IPS-11a (cell line): ENCODE measurements around the gene CDK19.
"Not testable (repeated sequence)": the region's sequence is repeated elsewhere in the genome, so short reads cannot be mapped to it uniquely, and the experiment has no call there.

Experiments
- H3K4me3 ChIP-seq: one replicate; pipeline ENCODE4 v1.5.1; 2013; ENCODE audit warnings: low read depth, low read length, control low read depth

The CDK19 gene

DNA sequence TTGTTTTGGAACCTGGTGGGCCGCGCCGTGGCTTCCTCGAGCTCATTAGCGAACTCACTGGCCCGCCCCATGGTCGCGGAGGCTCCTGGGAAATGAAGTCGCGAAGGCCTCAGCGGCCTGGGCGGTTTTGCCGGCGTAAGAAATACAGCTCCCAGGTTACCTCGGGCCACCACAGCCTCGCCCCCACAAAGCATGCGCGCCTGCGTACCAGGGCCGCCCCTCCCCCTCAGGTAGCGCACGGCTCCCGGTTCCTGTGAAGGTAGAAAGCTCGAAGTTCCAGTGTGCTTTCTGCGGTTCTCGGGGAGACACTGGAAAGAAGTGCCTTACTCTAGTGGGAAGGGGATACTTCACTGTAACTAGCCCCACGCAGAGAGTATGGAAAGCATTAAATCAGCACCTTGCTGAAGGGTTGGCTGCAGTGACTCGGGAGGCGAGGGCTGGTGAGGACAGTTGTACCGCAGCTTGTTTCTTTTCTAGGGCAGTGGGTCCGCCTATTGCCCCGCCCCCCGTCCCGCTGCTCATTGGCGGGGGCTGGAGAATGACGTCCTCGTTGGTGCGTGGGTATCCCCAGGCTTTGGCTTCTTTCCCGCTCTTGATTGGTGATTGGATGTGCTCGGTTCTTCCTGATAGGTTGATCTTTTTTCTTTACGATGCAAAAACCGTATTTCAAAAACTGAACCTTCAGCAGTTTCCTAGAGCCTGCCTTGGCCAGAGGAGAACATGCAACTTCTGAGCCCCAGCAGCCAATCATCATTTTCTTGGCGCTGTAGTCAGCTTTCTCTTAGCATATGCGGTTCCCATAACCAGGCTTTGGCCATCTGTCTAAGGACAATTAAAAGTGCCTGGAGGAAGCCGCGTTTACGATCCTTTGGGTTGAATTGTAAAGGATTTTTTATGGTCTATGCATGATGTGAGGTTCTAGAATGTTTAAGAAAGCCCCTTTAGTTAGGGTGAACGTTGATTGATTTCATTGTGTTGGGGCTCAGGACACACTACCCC is at the start of gene CDK19:
CDK19 (minus strand) TSS at position 59 of the 999 bp plus-strand sequence. CDS start 333 bp downstream, outside the sequence.
- peak within 1 kb of the TSS; percentile 91 for H3K4me3 ChIP-seq

DNA sequence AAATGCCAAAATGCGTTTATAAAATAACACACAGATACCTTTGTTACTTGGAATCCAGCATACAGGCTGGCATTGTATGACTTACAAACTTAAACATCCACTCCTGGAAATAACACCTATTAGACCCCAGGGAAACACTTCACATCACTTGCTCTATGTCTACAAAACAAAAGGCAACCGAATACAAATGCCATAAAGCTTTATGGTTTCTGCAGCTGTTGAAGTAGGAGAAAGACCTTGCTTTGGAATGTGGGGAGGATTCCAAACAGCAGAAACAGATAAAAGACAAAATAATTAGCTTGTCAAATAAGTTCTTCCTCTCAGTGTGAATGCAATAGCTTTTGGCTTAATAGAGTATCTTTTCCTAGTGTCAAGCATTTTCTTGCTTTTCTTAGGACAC is 49.6 kb upstream of the CDK19 start:
- H3K4me3 ChIP-seq, result no peak overlapping the region

DNA sequence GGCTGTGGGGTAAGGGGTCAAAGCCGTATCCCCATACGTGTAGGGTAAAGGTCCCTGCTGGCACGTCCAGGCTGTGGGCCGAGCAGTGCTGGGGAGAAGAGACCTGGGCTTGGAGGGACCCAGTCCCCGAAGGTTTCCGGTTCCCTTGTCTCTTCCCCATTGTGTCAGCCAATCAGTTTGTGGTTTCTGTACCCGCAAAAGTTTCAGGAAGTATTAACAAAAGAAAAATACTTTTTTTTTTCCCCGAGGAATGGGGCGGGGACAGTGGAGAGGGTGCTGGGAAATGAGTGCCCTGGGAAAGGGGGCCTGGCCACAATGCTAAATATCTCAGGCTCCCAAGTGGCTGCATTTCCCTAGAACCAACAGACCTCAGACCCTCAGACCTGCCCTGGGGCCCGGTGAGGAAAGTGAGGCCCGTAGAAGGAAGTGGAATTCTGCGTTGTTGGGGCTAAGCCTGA is 44.1 kb upstream of the CDK19 start:
- no peak overlapping the region for H3K4me3 ChIP-seq

DNA sequence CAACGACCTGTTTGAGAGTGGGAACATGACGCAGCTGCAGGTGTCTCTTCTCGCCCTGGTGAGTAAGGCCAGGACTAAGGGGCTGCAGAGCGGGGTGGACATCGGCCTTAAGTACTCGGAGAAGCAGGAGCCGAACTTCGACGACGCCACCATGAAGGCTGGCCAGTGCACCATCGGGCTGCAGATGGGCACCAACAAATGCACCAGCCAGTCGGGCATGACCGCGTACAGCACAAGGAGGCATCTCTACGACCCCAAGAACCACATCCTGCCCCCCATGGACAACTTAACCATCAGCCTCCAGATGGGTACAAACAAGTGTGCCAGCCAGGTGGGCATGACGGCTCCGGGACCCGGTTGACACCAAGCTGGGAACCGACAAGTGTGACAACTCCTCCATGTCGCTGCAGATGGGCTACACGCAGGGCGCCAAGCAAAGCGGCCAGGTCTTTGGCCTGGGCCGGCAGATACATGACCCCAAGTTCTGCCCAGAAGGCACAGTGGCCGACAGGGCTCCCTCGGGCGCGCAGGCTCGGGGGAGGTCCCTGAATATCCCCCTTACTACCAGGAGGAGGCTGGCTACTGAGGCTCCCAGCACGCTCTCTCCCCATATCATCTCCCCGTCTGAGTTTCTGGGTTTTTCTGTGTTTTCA is 43.4 kb upstream of the CDK19 start:
- no peak overlapping the region for H3K4me3 ChIP-seq

DNA sequence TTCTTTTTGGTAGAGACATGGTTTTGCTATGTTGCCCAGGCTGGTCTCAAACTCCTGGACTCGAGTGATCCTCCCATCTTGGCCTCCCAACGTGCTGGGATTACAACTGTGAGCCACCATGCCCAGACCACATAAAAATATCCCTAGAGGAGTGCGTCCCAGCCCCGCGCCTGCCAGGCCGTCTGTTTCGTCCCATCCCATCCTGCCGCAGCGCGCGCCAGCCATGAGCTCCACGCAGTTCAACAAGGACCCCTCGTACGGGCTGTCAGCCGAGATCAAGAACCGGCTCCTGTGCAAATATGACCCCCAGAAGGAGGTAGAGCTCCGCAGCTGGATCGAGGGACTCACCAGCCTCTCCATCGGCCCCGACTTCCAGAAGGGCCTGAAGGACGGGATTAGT is 42.7 kb upstream of the CDK19 start:
- no peak overlapping the region for H3K4me3 ChIP-seq

DNA sequence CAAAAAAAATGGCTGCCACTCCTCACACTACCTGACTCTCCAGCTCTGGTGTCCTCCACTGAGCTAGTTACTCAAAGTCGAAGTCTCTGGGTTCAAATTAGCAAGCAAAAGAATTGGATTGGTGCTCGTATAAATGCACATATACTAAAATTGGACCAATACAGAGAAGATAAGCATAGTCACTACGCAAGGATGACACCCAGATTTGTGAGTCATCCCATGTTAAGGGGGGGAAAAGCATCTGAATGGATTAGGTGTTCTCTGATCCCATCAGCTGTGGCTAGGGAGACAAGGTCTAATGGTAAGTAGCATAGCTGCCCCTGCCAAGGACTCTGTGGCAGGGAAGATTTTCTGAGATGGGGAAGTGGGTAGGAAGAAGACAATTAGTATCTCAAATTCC is 41.0 kb upstream of the CDK19 start:
- no peak overlapping the region for H3K4me3 ChIP-seq

DNA sequence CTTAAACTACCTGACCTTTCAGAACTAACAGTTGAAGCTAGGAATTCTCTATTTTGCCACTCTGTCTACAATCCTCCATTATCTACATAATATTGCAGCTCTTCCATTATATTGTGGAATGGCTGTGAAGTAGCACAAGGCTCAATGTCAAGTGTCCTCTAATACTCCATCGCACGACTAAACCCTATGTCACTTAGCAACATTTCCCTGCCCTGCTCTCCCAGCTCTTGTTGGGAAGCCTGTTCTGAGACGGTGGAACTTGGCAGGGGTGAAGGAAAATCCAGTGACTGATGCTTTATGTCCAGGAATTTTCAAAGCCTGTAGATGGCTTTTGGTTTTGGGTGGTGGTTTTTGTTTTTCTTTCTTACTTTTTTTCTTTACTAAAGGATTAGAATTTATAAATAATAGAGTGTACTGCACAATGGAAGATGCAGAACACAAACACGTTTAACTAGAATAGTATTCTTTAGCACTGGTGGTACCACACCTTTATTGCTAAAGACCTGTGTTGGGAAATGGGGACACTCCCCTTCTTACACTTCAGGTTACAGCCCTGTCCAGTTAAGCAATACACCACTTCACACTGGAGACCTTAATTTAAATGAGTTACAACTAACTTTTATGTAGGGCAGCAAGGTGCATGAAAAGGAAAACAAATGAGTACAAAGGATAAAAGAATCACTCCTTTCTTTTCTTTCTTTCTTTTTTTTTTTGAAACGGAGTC is 38.6 kb upstream of the CDK19 start:
- no peak overlapping the region for H3K4me3 ChIP-seq

DNA sequence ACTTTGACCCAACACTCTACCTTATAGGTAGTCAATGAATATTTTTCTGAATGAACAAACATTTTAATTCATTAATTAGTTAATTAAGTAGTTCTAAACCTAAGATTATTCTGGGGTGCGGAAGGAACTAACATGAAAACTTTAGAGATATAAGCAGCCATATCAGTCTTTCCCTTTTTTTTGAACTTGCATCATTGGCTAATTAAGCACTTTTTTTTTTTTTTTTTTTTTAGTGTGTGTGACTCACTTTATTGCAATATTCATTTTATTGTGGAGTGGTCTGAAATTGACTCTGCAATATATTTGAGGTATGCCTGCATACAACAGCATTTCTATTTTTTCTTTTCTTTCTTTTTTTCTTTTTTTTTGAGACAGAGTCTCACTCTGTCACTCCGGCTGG is 37.5 kb upstream of the CDK19 start:
- no peak overlapping the region for H3K4me3 ChIP-seq

DNA sequence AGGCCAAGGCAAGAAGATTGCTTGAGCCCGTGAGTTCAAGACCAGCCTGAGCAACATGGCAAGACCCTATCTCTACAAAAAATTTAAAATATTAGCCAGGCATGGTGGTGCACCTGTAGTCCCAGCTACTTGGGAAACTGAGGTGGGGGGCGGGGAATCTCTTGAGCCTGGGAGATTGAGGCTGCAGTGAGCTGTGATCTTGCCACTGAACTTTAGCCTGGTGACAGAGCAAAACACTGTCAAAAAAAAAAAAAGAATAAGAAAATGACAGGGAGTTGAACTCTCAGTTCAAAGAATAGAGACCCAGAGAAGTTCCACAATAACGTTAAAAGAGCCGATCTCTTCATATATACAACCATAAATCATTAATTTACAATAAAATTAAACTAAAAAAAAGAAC is 34.5 kb upstream of the CDK19 start:
- no peak overlapping the region for H3K4me3 ChIP-seq

DNA sequence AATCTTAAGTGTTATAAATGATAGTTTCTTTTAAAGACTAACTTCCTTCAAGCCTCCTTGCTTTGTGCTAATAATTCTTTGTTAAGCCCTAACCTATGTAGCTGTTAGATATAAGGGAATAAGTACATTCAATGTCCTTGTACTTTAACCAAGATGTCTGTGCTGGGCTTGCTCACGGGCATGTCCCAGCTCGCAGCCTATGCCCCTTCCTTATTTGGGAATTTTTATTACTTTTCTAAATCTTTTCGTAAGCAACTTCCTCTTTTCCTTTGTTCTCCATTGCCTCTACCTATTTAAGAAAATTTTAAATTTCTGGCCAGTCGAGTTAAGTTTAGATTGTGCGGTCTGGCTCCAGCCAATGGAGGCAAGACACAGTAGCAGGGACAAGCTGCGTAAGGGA is 26.0 kb upstream of the CDK19 start:
- H3K4me3 ChIP-seq, result no peak overlapping the region

DNA sequence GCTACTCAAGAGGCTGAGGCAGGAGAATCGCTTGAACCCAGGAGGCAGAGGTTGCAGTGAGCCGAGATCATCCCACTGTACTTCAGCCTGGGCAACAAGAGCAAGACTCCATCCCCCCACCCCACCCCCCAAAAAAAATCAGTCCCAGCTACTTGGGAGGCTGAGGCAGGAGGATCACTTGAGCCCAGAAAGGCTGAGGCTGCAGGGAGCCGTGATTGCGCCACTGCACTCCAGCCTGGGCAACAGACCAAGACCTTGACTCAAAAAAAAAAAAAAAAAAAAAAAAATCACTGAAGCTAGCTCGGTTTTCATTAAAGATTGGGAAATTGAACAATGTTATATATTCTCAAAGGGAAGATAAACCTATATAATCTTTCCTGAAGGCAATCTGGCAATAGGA is 20.5 kb upstream of the CDK19 start:
- not testable (repeated sequence) for H3K4me3 ChIP-seq

DNA sequence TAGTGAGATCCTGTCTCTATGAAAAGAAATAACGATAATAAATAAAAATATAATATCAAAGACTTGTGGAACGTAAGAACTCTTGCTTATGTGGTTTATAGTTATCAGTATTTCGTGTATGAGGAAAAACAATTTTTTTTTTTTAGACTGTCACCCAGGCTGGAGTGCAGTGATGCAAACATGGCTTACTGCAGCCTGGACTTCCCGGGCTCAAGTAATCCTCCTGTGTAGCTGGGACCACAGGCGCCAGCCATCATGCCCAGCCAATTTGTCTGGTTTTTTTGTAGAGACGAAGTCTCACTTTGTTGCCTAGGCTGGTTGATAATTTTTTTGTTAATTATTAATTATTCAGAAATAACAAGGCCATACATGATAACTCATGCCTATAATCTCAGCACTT is 18.6 kb upstream of the CDK19 start:
- H3K4me3 ChIP-seq, result no peak overlapping the region

DNA sequence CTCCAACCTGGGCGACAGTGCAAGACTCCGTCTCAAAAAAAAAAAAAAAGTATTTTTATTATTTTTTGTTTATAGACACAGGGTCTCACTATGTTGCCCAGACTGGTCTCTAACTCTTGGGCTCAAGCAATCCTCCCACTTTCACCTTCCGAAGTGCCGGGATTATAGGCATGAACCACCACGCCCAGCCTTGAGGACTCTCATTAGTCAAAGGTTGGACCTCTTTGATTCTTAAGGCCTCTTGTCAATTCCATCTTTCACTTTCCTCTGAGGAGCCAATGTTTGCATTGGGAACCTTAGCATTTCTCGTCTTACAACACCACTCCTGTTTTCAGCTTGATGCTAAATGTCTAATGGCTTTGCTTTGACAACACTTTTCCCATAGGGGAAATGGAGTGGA is 16.1 kb upstream of the CDK19 start:
- no peak overlapping the region for H3K4me3 ChIP-seq

DNA sequence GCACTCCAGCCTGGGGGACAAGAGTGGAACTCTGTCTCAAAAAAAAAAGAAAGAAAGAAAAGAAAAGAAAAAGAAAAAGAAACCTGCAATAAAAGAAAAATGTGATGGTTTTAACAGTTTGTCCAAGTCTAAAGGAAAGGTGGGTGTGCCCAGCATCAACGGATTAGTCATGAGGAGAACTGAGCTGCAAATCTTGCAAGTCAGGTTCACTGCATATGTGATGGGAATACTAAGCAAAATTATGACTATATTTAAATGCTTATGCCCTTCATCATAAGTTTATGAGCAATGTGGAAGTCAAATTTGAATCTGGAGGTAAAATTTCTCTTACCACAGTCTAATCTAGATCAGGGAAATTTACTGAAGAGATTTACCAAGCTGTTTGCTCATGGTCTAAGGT is 13.1 kb upstream of the CDK19 start:
- no peak overlapping the region for H3K4me3 ChIP-seq

DNA sequence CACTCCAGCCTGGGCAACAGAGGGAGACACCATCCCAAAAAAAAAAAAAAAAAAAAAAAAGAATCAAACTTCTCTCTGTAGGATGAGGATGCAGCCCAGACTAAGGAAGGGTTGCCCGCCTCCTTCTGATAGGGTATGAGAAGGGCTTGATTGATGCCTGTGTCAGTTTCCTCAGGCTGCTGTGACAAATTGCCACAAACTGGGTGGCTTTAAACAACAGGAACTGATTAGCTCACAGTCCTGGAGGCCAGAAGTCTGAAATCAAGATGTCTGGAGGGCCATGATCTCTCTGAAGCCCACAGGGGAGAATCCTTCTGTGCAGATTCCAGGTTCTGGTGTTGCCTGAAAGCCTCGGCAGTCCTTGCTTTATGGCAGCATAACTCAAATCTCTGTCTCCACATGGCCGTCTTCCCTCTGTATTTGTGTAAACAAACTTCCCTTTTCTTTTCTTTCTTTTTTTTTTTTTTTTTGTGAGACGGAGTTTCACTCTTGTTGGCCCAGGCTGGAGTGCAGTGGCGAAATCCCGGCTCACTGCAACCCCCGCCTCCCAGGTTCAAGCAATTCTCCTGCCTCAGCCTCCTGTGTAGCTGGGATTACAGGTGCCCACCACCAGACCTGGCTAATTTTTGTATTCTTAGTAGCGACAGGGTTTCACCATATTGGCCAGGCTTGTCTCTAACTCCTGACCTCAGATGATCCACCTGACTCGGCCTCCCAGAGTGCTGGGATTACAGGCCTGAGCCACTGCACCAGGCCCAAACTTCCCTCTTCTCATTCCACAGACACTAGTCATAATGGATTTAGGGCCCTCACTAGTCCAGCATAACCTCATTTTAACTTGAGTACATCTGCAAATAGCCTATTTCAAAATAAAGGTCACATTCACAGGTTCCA is 11.2 kb upstream of the CDK19 start:
- no peak overlapping the region for H3K4me3 ChIP-seq

DNA sequence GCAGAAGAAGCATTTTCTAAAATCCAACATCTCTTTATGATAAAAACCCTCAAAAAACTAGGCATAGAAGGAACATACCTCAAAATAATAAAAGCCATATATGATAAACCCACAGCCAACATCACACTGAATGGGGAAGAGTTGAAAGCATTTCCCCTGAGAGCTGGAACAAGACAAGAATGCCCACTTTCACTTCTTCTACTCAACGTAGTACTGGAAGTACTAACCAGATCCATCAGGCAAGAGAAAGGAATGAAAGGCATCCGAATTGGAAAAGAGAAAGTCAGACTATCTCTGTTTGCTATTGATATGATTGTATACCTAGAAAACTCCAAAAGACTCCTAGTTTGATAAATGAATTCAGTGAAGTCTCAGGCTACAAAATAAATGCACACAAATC is 7.9 kb upstream of the CDK19 start:
- H3K4me3 ChIP-seq, result no peak overlapping the region

DNA sequence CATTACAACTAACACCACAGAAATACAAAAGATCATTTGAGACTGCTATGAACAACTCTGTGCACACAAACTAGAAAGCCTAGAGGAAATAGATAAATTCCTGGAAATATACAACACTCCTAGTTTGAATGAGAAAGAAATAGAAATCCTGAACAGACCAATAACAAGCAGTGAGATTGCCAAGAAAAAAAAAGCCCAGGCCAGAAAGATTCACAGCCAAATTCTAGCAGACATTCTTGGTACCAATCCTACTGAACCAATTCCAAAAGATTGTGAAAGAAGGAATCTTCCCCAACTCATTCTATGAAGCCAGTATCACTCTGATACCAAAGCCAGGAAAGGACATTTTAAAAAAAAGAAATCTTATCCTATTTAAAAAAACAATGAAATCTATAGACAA is 7.0 kb upstream of the CDK19 start:
- no peak overlapping the region for H3K4me3 ChIP-seq

DNA sequence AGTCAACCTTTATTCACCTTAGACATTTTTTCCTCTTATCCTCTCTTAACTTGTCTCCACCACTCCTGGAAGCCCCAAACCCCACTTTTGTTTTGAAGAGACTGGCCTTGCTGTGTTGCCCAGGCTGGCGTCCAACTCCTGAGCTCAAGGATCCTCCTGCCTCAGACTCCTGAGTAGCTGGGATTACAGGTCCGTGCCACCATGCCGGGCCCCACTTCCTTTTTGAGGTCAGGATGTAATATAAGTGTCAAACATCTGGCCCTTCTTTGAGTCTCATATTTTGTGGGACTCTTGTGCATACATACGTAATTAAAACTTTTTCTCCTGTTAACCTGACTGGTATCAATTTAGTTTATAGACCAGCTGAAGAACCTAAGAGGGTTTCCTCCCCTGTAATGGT is 1.4 kb upstream of the CDK19 start:
- no peak overlapping the region for H3K4me3 ChIP-seq

DNA sequence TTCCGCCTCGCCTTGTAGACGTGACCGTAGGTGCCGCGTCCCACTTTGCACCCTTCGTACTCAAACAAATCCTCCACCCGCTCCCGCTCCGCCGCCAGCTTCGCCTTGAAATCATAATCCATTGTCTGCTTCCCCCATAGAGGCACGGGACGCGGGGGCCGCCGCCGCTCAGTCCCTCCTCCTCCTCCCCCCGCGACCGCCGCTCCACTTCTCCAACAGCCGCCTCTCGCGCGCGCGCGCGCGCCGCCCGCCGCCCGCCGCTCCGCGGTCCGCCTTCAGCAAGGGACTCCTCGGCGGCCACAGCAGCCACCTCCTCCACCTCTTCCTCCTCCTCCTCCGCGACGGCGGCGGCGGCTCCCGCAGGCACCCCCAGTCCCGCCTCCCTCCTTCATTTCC is 256 bp downstream of the CDK19 start:
- peak overlapping the region; percentile 91 for H3K4me3 ChIP-seq
